Tibial nerve (tissue), 4 donors: Measurements from ENCODE around the gene DEFB121.

Experiments used
- EP300 ChIP-seq, 2 donors: sonication (generic); formaldehyde crosslinking; IDR thresholded peaks; one replicate each; pipeline ENCODE4 v1.6.1; 2017; ENCODE audit warnings: antibody characterized with exemption in 2 of 2, mild to moderate bottlenecking in 1 of 2
- POLR2A ChIP-seq, 2 donors: fragments of 450-650 bp; IDR thresholded peaks; one replicate each; pipeline ENCODE4 v1.6.1; 2017; ENCODE audit warnings: antibody characterized with exemption in 2 of 2, mild to moderate bottlenecking in 2 of 2, moderate library complexity in 2 of 2
- TF ChIP-seq, protein P1 (sequence below), 5 experiments: fragments of 200-600 bp in 3 of 5; fragments of 450-650 bp in 2 of 5; sonication (generic) in 3 of 5; IDR thresholded peaks; one replicate each; pipeline ENCODE4 v1.5.1; 2016 to 2019; ENCODE audit warnings: antibody characterized with exemption in 5 of 5, mild to moderate bottlenecking in 3 of 5, moderate library complexity in 2 of 5

DNA sequence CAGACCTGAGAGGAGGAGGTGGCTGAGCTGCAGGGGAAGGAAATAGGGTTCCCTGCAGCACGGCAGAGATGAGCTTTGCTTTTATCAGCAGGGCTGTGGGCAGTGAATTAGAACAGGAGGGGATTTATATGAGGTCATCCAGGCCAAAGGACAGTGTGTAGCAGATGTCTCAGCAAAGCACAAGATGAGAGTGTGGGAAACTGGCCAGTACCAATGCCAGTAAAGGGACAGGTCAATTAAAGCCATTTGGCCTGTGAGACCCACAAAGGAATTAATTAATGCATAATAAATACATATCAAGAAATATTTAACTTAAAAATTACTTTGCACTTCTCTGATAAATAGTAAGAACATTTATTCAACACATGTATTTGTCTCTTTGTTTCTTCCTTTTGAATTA, 15.5 kb downstream of the DEFB121 start, which contains the start of gene DEFB119:
- TF ChIP-seq, protein P1, sequence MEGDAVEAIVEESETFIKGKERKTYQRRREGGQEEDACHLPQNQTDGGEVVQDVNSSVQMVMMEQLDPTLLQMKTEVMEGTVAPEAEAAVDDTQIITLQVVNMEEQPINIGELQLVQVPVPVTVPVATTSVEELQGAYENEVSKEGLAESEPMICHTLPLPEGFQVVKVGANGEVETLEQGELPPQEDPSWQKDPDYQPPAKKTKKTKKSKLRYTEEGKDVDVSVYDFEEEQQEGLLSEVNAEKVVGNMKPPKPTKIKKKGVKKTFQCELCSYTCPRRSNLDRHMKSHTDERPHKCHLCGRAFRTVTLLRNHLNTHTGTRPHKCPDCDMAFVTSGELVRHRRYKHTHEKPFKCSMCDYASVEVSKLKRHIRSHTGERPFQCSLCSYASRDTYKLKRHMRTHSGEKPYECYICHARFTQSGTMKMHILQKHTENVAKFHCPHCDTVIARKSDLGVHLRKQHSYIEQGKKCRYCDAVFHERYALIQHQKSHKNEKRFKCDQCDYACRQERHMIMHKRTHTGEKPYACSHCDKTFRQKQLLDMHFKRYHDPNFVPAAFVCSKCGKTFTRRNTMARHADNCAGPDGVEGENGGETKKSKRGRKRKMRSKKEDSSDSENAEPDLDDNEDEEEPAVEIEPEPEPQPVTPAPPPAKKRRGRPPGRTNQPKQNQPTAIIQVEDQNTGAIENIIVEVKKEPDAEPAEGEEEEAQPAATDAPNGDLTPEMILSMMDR (IDR thresholded peaks at IDR 0.05): no peak
- TF ChIP-seq EP300 (IDR thresholded peaks at IDR 0.05): no peak
- TF ChIP-seq POLR2A (IDR thresholded peaks at IDR 0.05): no peak
